H1 (cell line): ENCODE results near the gene ZDHHC11. TPM values are rescaled to one million over a fixed set of nuclear protein-coding genes. Genes with fewer than 3 reads are reported as not detected.
"Not testable (repeated sequence)": the region's sequence is repeated elsewhere in the genome, so short reads cannot be mapped to it uniquely, and the experiment has no call there.

Experiments
- CTCF ChIA-PET: fragments of 300-600 bp; sonication (Branson Sonifier 250); formaldehyde crosslinking; loops from one replicate; lab custom pipeline; 2021; ENCODE audit not compliant: partially characterized antibody; lab: Charles Lee
- POLR2A ChIA-PET: fragments of 300-600 bp; sonication (Branson Sonifier 250); formaldehyde crosslinking; loops from one replicate; lab custom pipeline; 2021; ENCODE audit warnings: inconsistent platforms; ENCODE audit not compliant: partially characterized antibody; lab: Charles Lee
- DNase-seq, 2 experiments: peaks; one replicate each; pipeline versions ENCODE4 v3.0.0 to v3.0.0-alpha.2; 2010 to 2022; ENCODE audit warnings: low spot score in 2 of 2, low read depth in 1 of 2, mixed read lengths in 1 of 2
- FAIRE-seq: peaks from 2 replicates; lab custom pipeline; 2011; peaks lifted over from hg19 to GRCh38; lab: Jason Lieb, UNC
- H2AFZ ChIP-seq: 2 replicates; pipeline ENCODE4 v1.8.1; 2012; ENCODE audit warnings: low read length, inconsistent platforms
- H2AK5ac ChIP-seq: 2 replicates; pipeline ENCODE4 v1.6.1; 2013; ENCODE audit warnings: low read depth, low read length
- H2BK120ac ChIP-seq: replicated peaks from 2 replicates; pipeline ENCODE3; 2013; ENCODE audit warnings: low read depth, low read length, inconsistent platforms
- H2BK12ac ChIP-seq: 2 replicates; pipeline ENCODE4 v1.6.1; 2013; ENCODE audit warnings: low read depth, low read length
- H2BK15ac ChIP-seq: 2 replicates; pipeline ENCODE4 v1.6.1; 2013; ENCODE audit warnings: low read length
- H2BK20ac ChIP-seq: 2 replicates; pipeline ENCODE4 v1.6.1; 2013; ENCODE audit warnings: low read length
- H2BK5ac ChIP-seq: 2 replicates; pipeline ENCODE4 v1.6.1; 2013; ENCODE audit warnings: low read depth, low read length
- H3K14ac ChIP-seq: 2 replicates; pipeline ENCODE4 v1.6.1; 2013; ENCODE audit warnings: inconsistent platforms; ENCODE audit not compliant: insufficient read length
- H3K18ac ChIP-seq: 2 replicates; pipeline ENCODE4 v1.6.1; 2013; ENCODE audit warnings: low read length; ENCODE audit errors: extremely low read depth
- H3K23ac ChIP-seq: 2 replicates; pipeline ENCODE4 v1.6.1; 2013; ENCODE audit warnings: inconsistent platforms; ENCODE audit not compliant: insufficient read length
- H3K23me2 ChIP-seq: 2 replicates; pipeline ENCODE4 v1.6.1; 2013; ENCODE audit warnings: low read depth, low read length
- H3K27ac ChIP-seq: 2 replicates; pipeline ENCODE4 v1.6.1; 2011; ENCODE audit warnings: low read depth, low read length, inconsistent platforms
- H3K27me3 ChIP-seq, 4 experiments: replicated peaks in 1 of 4; 1 replicate in 1 of 4; 2 replicates in 3 of 4; pipeline versions ENCODE4 v1.6.1 to v1.8.1; 2011 to 2013; ENCODE audit warnings: low read length in 3 of 4, mild to moderate bottlenecking in 3 of 4, inconsistent platforms in 2 of 4, mixed read lengths in 2 of 4, moderate library complexity in 1 of 4; ENCODE audit not compliant: control insufficient read depth in 3 of 4, insufficient read depth in 3 of 4; ENCODE audit errors: extremely low read depth in 1 of 4
- H3K36me3 ChIP-seq, 4 experiments: 2 replicates each; pipeline versions ENCODE4 v1.6.1 to v1.8.1; 2011 to 2013; ENCODE audit warnings: mild to moderate bottlenecking in 4 of 4, low read length in 3 of 4, moderate library complexity in 2 of 4, control low read depth in 1 of 4, inconsistent platforms in 1 of 4; ENCODE audit not compliant: insufficient read depth in 4 of 4, control insufficient read depth in 2 of 4
- H3K4ac ChIP-seq: replicated peaks from 2 replicates; pipeline ENCODE3; 2013; ENCODE audit warnings: low read length, low read depth, mixed read lengths, inconsistent platforms; ENCODE audit not compliant: insufficient read length
- H3K4me1 ChIP-seq, 4 experiments: replicated peaks in 1 of 4; 1 replicate in 1 of 4; 2 replicates in 3 of 4; pipeline versions ENCODE4 v1.6.1 to v1.8.1; 2011 to 2013; ENCODE audit warnings: low read length in 3 of 4, inconsistent platforms in 2 of 4, mixed read lengths in 1 of 4; ENCODE audit not compliant: insufficient read depth in 4 of 4, control insufficient read depth in 3 of 4
- H3K4me2 ChIP-seq, 2 experiments: 2 replicates each; pipeline versions ENCODE4 v1.6.1 to v1.8.1; 2011 to 2013; ENCODE audit warnings: low read depth in 2 of 2, low read length in 2 of 2, control low read depth in 1 of 2, inconsistent platforms in 1 of 2, mild to moderate bottlenecking in 1 of 2; ENCODE audit not compliant: insufficient read depth in 1 of 2
- H3K4me3 ChIP-seq, 4 experiments: fragments of 200-600, 300-600 bp in 1 of 4; sonication (generic), shearing (Covaris generic), sonication (Bioruptor Twin) in 1 of 4; 2 replicates each; pipeline versions ENCODE4 v1.5.1 to v1.8.1; 2011 to 2016; ENCODE audit warnings: low read length in 4 of 4, low read depth in 3 of 4, control low read depth in 2 of 4, inconsistent platforms in 2 of 4, mild to moderate bottlenecking in 2 of 4, mixed read lengths in 1 of 4, moderate library complexity in 1 of 4; ENCODE audit not compliant: insufficient read depth in 2 of 4; ENCODE audit errors: extremely low read depth in 1 of 4
- H3K56ac ChIP-seq: replicated peaks from 2 replicates; pipeline ENCODE3; 2013; ENCODE audit warnings: low read depth, mild to moderate bottlenecking, mixed read lengths, low read length, inconsistent platforms; ENCODE audit not compliant: insufficient read length
- H3K79me1 ChIP-seq: 2 replicates; pipeline ENCODE4 v1.6.1; 2013; ENCODE audit warnings: low read depth, low read length, control low read depth
- H3K79me2 ChIP-seq, 2 experiments: 2 replicates each; pipeline versions ENCODE4 v1.6.1 to v1.8.1; 2012 to 2013; ENCODE audit warnings: low read length in 2 of 2, mild to moderate bottlenecking in 2 of 2, inconsistent platforms in 1 of 2; ENCODE audit not compliant: insufficient read depth in 2 of 2, control insufficient read depth in 1 of 2
- H3K9ac ChIP-seq, 4 experiments: replicated peaks in 1 of 4; 1 replicate in 1 of 4; 2 replicates in 3 of 4; pipeline versions ENCODE4 v1.6.1 to v1.8.1; 2011 to 2013; ENCODE audit warnings: low read depth in 3 of 4, low read length in 3 of 4, control low read depth in 2 of 4, mild to moderate bottlenecking in 2 of 4, moderate library complexity in 2 of 4, inconsistent platforms in 1 of 4; ENCODE audit errors: extremely low read depth in 1 of 4
- H3K9me3 ChIP-seq, 2 experiments: 2 replicates each; pipeline versions ENCODE4 v1.6.1 to v1.8.1; 2012 to 2013; ENCODE audit warnings: mild to moderate bottlenecking in 2 of 2, moderate library complexity in 2 of 2, control low read depth in 1 of 2, inconsistent platforms in 1 of 2, low read depth in 1 of 2, low read length in 1 of 2, mixed read lengths in 1 of 2; ENCODE audit not compliant: insufficient read depth in 2 of 2
- H4K20me1 ChIP-seq, 2 experiments: replicated peaks in 1 of 2; 2 replicates each; pipeline versions ENCODE3 to v1.8.1; 2011 to 2013; ENCODE audit warnings: inconsistent platforms in 2 of 2, low read length in 2 of 2, mild to moderate bottlenecking in 1 of 2; ENCODE audit not compliant: insufficient read depth in 2 of 2, control insufficient read depth in 1 of 2
- H4K5ac ChIP-seq: 2 replicates; pipeline ENCODE4 v1.6.1; 2013; ENCODE audit warnings: low read length, low read depth, mixed read lengths, inconsistent platforms; ENCODE audit not compliant: insufficient read length
- H4K8ac ChIP-seq: 2 replicates; pipeline ENCODE4 v1.8.0; 2013; ENCODE audit warnings: mild to moderate bottlenecking, moderate library complexity, low read length, inconsistent platforms; ENCODE audit not compliant: insufficient read depth; ENCODE audit errors: extremely low read depth
- H4K91ac ChIP-seq: replicated peaks from 2 replicates; pipeline ENCODE3; 2013; ENCODE audit warnings: low read length, mixed read lengths, inconsistent platforms; ENCODE audit not compliant: insufficient read length
- WGBS, 2 experiments: shearing (Covaris generic) in 1 of 2; methylation state at CpG; one replicate each; pipeline versions ENCODE4 v1.1.6 to v1.1.7; 2013 to 2015; ENCODE audit warnings: low lambda C conversion rate in 2 of 2, mixed read lengths in 2 of 2, inconsistent platforms in 1 of 2, low coverage in 1 of 2, missing lambda C conversion rate in 1 of 2; ENCODE audit not compliant: insufficient replicate concordance in 2 of 2, insufficient coverage in 1 of 2, insufficient read length in 1 of 2; ENCODE audit errors: extremely low coverage in 1 of 2, missing lambda C conversion rate in 1 of 2; 5-methylcytosine and 5-hydroxymethylcytosine counted together
- polyA plus RNA-seq, 7 experiments: library from polyadenylated mRNA; depleted of rRNA in 3 of 7; stranded (reverse) in 5 of 7; unstranded in 2 of 7; fragments of >200 nt in 5 of 7; fragments of 200-250 nt in 2 of 7; gene quantifications; 1 replicate in 5 of 7; 2 replicates in 1 of 7; 4 replicates in 1 of 7; pipeline versions ENCODE4 v1.2.1 to v1.2.3, GENCODE V29; 2011 to 2013; ENCODE audit warnings: missing spikeins in 2 of 7, mixed read lengths in 2 of 7
- total RNA-seq: library from RNA; stranded (reverse); fragmentation: NEBNext Ultra II Directional; extraction: Animal tissue kit (Norgen Biotek cat#: 25700); gene quantifications from 2 replicates; pipeline ENCODE4 v1.2.1, GENCODE V29; 2021

Gene ZDHHC11
- total and polyA plus RNA-seq, 2 of the 8 experiments (the other 6 are each of a cell fraction or from before 2014, with no cell fraction given), result 4.7 to 16.6 TPM

DNA sequence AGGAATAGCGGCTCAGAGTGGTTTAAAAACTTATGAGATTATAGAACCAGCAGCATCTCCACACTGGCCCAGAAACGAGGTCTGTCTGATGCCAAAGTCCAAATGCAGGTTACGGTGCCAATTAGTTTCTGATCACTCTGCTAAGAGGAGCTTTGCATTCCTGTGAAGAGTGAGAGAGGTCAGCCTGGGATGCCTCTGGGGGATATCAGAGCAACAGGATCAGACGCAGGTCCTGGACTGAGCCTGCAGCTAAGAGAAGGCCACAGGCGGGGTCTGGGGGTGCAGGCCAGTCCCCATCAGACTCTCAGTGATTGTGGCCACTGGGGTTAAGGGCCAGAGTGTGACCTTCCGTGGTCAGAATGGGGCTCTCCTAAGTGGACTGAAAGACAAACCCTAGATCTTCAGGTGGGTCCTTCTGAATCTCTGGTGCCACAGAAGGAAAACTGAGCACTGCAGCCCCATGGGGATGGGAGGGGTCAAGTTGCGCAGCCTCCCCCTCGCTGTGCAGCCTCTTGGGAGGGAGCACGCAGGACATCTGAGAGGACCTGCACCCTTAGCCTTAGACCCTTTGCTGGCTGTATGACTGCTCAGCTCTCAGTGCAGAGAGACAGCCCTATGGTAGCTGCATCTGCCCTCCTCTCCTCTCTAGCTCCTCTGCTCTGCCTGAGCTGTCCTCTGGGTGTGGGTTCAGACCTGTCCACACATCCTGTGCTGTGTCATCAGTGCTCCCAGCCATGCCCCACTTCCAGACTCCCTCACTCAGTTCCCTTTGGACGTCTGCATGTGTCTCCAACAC lies 42.9 kb downstream of the ZDHHC11 start:
- FAIRE-seq, result not testable (repeated sequence)

More for the DNA sequence above, 42.9 kb downstream of the ZDHHC11 start:
- H3K79me2 ChIP-seq, H3K79me1 ChIP-seq, H3K56ac ChIP-seq, H3K9ac ChIP-seq, H3K4ac ChIP-seq, H2AK5ac ChIP-seq, H3K14ac ChIP-seq, H3K9me3 ChIP-seq, DNase-seq, POLR2A ChIA-PET, H4K91ac ChIP-seq, H3K4me2 ChIP-seq, H4K20me1 ChIP-seq, H2BK120ac ChIP-seq, H2AFZ ChIP-seq, H2BK5ac ChIP-seq, H3K36me3 ChIP-seq, H4K5ac ChIP-seq, H3K4me1 ChIP-seq, H3K27ac ChIP-seq, H3K23ac ChIP-seq, H2BK20ac ChIP-seq, H3K27me3 ChIP-seq, H3K23me2 ChIP-seq, H2BK15ac ChIP-seq, H3K18ac ChIP-seq, CTCF ChIA-PET, H3K4me3 ChIP-seq, H2BK12ac ChIP-seq, H4K8ac ChIP-seq: not testable (repeated sequence)
- 92% methylated on average over 7 of the region's 10 CpGs; no CpG with 5 or more reads in 1 of the 2 experiments for WGBS, 2 experiments
